ENCODE data around the gene PINLYP. TPM values are rescaled to one million over a fixed set of nuclear protein-coding genes. Genes with fewer than 3 reads are reported as not detected.
"Not testable (repeated sequence)": the region's sequence is repeated elsewhere in the genome, so short reads cannot be mapped to it uniquely, and the experiment has no call there.

PINLYP gene
- total RNA-seq, 1 donor from 2014 or later = 2.2 TPM

DNA sequence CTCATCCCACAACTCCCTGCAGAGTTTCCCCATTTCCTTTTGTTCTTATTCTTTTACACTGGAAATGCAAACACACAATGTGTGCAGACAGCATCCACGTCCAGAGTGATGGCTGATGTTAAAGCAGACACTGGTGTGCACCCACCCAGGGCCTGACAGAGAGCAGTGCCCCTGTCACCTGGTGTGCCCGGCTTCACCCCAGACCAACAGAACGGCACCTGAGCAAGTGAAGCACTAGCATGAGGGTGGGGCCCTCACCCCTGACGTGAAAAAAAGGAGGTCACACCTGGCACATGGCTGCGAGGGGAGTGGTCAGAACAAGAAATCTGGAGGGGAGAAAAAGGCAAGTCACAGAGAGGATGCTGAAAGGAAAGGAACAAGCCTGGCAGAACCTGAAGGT lies 30.3 kb upstream of the PINLYP start:
- DNase-seq (ENCODE audit: missing footprints) = no peak
- intact Hi-C loops (cut with DNase I) = no loop called here
- no peak for ATAC-seq

DNA sequence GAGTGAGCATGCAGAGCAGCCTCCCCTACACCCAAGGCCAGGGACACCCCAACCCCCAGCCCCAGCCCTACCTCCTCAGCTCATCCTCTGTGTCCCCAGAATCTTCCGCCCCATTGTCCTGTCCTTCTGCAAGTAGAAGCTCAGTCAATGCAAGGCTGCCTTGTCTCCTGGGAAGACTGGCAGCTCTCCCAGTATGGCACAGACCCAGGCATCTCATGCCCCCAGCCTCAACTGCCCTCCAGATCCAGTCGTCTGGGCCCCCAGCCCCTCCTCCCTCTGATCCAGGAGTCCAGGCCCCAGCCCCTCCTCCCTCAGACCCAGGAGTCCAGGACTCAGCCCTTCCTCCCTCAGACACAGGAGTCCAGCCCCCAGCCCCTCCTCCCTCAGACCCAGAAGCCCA lies 29.6 kb upstream of the PINLYP start:
- intact Hi-C loops (cut with DNase I) = no loop called here
- no peak for ATAC-seq
- DNase-seq (ENCODE audit: missing footprints) = no peak

GRCh38 chr19:43546581-43546980 lies 29.0 kb upstream of the PINLYP start:
- no peak for ATAC-seq
- DNase-seq (ENCODE audit: missing footprints) = no peak
- intact Hi-C loops (cut with DNase I) = no loop called here

GRCh38 chr19:43547926-43548325 lies 27.7 kb upstream of the PINLYP start:
- intact Hi-C loops (cut with DNase I) = not testable (repeated sequence)

DNA sequence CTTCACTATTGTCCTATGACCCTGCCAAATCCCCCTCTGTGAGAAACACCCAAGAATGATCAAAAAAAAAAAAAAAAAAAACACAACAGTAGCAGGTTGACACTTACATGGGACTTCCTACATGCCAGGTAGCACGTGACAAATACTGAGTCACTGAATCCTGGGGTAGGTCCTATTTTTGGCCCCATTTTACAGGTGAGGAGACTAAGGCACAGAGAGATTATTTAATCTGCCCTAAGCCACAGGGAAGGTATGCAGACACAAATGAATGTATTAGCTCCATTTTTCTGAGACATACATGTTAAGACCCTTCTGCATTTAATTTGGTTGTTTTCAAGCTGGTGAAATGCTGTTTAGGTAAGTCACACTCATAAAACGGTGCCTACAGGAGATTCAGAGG lies 26.9 kb upstream of the PINLYP start:
- no peak for DNase-seq (ENCODE audit: missing footprints)
- intact Hi-C loops (cut with DNase I) = no loop called here
- no peak for ATAC-seq

More at GRCh38 chr19:43547926-43548325, 27.7 kb upstream of the PINLYP start:
- ATAC-seq; DNase-seq (ENCODE audit: missing footprints): not testable (repeated sequence)

DNA sequence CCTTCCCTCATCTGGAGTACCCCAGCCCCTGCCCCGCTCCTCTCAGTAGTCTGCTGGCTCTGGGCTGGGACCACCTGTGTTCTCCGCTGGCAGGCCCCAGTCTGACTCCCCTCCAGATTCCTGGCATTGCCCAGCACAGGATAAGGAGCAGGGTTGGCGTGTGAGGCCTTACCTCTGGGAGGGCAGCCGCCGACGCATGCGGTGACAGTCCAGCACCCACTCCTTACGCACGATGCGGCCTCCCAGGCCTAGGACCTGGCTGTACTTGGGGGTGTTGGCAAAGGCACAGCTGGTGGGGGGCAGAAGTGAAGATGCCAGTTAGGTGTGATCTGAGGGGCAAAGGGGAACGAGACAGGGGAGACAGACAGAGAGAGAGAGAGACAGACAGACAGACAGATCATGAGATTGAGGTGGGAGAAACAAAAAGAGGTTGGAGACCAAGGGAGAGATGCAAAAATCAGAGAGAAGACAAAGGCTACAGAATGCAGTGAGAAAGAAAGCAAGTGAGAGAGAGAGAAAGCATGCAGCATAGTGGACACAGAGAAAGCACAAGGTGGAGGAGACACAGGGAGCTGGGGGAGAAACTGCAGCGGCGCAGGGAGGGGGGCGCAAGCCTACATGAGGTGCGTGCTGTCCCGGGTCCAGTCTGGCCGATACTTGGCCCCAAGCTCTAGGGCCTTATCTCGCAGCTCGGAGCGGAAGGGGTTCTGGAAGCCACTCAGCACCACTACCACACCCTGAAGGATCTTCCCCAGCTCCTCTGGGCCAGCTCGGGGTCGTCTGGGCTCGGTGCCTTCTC lies 24.0 kb upstream of the PINLYP start:
- ATAC-seq (no peak), DNase-seq (ENCODE audit: missing footprints) (no peak)
- intact Hi-C loops (cut with DNase I) = no loop called here

GRCh38 chr19:43552198-43552450 lies 23.5 kb upstream of the PINLYP start:
- intact Hi-C loops (cut with DNase I) = no loop called here
- DNase-seq (ENCODE audit: missing footprints) (no peak), ATAC-seq (no peak)

GRCh38 chr19:43552616-43553015 lies 23.0 kb upstream of the PINLYP start:
- no peak for DNase-seq (ENCODE audit: missing footprints)
- ATAC-seq = no peak
- intact Hi-C loops (cut with DNase I) = no loop called here

- no peak for ATAC-seq
- intact Hi-C loops (cut with DNase I) = no loop called here
- no peak for DNase-seq (ENCODE audit: missing footprints)
These were observed 21.9 kb upstream of the PINLYP start for GRCh38 chr19:43553656-43554055.

DNA sequence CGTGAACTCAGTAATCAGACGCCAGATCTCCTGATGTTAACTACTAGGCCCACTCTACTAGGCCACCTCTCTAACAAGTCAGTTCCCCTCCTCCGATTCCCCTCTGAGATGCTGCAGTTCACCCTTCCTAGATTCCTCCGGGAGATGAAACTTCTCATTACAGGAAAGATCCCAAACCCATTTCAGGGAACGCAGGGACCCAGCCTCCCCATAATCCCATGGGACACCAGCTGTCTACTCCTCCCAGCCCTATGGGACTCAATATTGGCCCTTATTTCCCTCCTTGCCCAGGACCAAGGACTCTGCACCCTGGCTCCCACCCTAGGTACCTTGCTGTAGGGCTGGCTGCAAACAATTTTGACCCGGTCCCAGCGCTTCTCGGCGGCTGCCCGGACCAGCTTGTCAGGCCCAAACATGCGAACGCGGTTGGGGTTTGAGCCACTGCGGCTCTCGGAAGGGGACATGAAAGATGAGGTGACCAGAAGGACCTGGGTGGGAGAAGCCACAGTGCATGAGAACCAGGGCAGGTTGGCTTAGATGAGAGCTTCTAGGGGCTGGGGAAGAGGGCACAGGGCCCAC lies 21.2 kb upstream of the PINLYP start:
- ATAC-seq (no peak), DNase-seq (ENCODE audit: missing footprints) (no peak)

DNA sequence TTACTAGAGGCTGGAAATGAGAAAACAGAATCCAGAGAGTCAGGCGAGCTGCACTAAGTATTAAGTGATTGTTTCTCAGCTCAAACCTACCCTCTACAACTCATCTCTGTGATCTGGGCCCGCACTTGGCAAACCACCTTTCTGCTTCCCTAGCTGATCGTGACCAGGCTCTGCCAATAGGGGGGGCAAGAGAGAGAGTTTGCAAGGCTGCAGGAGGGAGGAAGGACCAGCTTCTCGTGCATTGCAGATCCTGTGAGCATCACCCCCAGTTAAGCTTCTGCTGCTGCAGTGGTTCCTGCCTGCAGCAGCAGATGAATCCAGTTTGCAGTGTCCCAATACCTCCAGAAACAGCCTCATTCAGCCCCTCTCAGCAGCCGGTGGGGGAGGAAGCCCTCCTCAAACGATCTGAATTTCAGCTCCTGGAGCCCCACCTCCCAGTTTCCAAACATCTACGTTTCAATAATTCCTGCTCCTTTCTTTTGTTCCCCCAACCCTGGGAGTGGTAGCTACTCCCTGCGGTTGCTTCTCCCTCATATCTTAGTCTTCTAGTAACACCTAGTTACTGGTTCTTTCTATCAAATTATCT lies 20.3 kb upstream of the PINLYP start:
- ATAC-seq = no peak
- intact Hi-C loops (cut with DNase I) = no loop called here
- no peak for DNase-seq (ENCODE audit: missing footprints)

More for the DNA sequence above, 21.2 kb upstream of the PINLYP start:
- intact Hi-C loops (cut with DNase I) = no loop called here

DNA sequence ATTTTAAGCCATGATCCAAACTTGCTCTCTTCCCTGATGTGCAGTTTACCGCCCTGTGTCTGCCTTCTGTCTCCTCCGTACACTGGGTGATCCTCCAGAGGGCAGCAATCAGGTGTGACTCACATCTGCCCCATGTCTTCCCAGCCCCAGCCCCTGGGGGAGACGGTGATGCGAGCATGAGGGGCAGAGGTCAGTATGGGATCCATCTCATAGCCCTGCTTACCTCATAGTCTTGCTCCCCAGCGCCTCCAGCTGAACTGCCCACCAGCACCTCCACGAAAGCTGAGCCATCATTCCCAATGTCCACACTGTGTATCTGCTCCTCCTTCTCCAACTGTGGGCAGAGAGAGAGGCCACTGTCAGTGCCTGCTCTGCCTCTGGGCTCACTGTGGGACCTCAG lies 14.9 kb upstream of the PINLYP start:
- DNase-seq (ENCODE audit: missing footprints) = no peak
- ATAC-seq = no peak
- intact Hi-C loops (cut with DNase I) = no loop called here

- ATAC-seq (no peak), DNase-seq (ENCODE audit: missing footprints) (no peak)
- intact Hi-C loops (cut with DNase I) = no loop called here
These were observed 14.2 kb upstream of the PINLYP start for GRCh38 chr19:43561139-43561970.

DNA sequence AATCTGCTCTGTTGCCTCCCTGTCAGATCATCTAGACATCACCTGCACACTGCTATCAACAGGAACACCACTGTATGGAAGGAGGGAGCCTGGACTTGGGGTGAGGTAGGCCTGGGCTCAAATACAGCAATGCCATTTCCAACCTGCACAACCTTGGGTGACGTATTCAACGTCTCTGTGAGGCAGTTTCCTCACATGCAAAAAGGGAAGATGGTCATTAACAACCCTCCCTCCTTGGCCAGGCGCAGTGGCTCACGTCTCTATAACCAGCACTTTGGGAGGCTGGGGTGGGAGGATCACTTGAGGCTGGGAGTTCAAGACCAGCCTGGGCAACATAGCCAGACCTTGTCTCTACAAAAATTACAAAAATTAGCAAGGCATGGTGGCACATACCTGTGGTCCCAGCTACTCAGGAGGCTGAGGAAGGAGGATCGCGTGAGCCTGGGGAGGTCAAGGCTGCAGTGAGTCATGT lies 13.3 kb upstream of the PINLYP start:
- DNase-seq (ENCODE audit: missing footprints) = no peak
- ATAC-seq = no peak
- intact Hi-C loops (cut with DNase I) = no loop called here

DNA sequence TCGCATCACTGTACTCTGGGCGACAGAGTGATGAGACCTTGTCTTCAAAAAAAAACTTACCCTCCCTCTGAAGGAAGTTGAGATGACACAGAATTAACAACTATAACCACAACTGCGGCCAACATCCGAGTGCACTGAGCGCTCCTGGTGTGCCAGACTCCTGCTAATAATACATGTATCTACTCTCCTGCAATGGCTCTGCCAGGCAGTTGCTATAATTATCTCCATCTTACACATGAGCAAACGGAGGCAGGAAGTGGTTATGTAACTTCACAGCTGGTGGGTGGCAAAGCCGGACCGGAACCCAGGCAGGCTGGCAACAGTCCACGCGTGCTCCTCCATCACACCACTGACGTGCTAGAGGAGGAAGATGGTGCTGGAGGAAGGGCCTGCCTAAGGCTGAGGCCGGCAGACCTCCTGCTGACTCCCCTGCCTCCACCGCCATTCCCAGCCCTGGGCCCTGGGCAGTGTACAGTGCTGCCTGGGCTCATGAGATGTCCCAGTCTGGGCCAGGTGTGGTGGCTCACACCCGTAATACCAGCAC lies 12.8 kb upstream of the PINLYP start:
- DNase-seq (ENCODE audit: missing footprints) (peak; percentile 92), ATAC-seq (peak; percentile 94)
- intact Hi-C loops (cut with DNase I) = no loop called here

GRCh38 chr19:43563816-43564457 lies 11.7 kb upstream of the PINLYP start:
- intact Hi-C loops (cut with DNase I) = no loop called here
- DNase-seq (ENCODE audit: missing footprints) (no peak), ATAC-seq (no peak)

DNA sequence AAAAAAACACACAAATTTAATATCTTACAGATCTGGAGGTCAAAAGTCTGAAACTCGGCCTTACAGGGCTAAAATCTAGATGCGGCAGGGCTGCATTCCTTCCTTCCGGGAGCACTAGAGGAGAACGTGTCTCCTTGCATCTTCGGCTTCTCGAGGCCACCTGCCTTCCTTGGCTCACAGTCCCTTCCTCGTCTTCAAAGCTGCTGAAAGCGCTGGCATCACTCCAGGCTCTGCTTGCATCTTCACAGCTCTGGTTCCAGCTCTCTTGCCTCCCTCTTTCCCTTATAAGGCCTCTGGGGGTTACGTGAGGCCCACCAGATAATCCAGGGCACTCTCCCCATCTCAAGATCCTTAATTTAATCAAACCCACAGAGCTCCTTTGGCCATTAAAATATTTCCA lies 10.8 kb upstream of the PINLYP start:
- ATAC-seq = no peak

GRCh38 chr19:43569657-43570056 lies 5.9 kb upstream of the PINLYP start:
- ATAC-seq = no peak
- no peak for DNase-seq (ENCODE audit: missing footprints)
- intact Hi-C loops (cut with DNase I) = no loop called here

More for the DNA sequence above, 10.8 kb upstream of the PINLYP start:
- no peak for DNase-seq (ENCODE audit: missing footprints)
- intact Hi-C loops (cut with DNase I) = no loop called here
